GM19035 (cell line): ENCODE data around the gene RAPGEF4.
A peak's percentile ranks its signal among the peaks of the same experiment; 100 is the strongest.

ENCODE experiments used
- ATAC-seq: cut with Tn5 transposase; IDR thresholded peaks from one replicate; pipeline ENCODE4 v1.9.1; 2021; ENCODE audit not compliant: unreplicated experiment

RAPGEF4 gene

DNA sequence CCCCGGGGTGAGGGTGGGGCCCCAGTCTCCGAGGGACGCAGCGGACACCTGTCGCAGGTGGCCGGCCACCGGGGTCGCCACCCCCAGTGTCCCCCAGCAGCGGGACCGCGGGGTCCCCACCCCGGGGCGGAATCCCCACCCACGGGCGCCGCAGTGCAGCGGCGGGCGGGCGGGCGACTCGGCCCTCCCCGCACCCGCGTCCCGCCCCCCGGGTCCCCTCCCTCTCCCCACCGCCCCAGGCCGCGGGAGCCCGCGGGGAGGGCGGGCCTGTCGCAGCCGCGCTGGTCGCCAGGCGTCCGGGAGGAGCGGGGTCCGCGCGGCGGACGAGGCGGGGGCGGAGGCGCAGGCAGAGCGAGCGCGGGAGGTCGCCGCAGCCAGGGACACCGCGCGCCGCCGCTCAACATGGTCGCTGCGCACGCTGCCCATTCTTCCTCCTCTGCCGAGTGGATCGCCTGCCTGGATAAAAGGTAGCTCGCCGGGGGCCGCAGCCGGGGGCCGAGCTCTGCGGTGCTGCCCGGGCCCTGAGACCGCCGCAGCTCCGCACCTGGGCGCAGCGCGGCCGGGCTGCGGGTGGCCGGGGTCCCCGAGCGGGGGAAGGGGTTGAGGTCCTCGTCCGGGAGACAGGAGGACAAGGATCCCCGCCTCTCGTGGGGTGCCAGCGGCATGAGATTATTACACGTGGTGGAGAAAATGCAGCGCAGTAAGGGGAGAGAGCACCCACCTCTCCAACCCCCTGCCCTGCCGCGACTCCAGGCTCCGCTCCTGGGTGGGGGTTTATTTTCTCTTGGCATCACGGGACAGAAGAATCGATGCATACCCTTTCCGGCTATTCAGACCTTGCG lies at the start of gene RAPGEF4:
Gene RAPGEF4 (plus strand): TSS at position 264 of the 842 bp plus-strand sequence. CDS start 139 bp downstream, at position 403.
- no peak for ATAC-seq

DNA sequence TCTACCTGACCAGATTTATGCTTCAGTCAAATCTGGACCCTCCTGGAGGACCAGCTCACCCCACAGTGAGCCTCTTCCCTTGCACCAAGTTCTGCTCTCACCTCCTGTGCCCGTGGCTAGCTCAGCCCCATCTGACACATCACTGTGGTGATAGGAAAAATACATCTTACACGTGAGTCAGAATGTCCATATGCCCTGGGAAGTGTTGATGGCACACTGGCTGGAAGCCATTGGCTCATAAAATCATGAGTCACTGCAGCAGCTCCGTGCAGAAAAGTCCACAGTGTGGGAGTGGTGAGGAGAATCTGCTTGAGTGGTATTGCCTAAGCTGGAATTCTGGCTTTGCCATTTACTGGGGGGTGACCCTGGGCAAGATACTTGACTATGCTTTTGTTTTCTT lies 42.6 kb upstream of the RAPGEF4 start:
- ATAC-seq, result no peak

- ATAC-seq, result no peak
Observed at GRCh38 chr2:172693529-172694455, 41.9 kb upstream of the RAPGEF4 start.

- ATAC-seq, result no peak
Observed at GRCh38 chr2:172697296-172697695, 38.3 kb upstream of the RAPGEF4 start.

DNA sequence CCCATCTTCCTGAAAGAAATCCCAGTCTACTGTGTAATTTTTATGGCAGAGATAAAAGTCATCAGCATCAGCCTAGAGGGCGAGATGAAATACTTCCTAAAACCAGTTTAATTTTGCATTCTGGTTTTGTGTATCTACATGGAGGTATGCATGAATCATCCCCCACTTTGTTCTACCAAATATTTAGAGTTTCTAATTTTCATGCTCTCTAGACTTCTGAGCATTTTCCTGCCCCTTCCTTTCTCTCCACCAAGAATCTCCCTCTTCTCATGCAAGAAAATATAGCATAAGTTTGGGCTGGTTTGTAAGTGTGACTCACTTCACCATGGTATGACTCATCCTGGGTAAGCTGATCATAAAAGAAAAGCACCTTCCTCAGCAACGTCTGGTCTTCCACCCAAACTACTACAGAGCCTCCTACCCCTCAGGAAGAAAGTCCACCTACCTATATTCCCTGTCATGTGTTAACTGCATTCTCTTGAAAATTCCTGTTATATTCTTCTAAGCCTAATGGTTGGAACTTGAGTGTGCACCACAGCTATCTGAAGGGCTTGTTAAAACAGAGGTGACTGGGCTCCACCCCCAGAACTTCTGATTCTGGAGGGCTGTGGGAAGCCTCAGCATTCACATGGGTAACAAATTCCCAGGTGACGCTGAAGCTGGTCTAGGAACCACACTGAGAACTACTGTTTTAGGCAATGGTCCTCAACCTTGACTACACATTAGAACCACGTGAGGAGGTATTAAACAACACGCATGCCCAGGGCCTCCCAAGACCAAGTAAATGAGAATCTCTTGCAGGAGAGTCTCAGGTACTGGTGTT lies 37.4 kb upstream of the RAPGEF4 start:
- ATAC-seq, result peak; percentile 91

DNA sequence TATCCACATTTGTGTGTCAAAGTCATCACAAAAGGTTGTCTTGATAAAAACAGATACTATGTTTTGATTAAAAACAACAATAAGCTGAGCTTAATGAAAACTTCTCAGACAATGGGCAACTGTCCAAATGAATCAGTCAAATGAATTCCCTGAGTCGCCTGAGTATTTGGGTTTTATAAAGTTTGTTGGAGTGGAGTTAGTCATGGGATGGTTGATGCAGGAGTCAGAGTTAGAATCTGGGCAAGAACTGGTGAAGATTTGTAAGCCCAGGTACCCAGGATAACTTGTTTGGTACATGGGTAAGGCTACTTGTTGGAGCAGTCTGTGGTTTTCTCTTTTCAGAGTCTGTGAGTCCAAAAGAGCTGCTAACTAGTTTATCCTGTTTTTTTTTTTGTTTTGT lies 34.4 kb upstream of the RAPGEF4 start:
- no peak for ATAC-seq

DNA sequence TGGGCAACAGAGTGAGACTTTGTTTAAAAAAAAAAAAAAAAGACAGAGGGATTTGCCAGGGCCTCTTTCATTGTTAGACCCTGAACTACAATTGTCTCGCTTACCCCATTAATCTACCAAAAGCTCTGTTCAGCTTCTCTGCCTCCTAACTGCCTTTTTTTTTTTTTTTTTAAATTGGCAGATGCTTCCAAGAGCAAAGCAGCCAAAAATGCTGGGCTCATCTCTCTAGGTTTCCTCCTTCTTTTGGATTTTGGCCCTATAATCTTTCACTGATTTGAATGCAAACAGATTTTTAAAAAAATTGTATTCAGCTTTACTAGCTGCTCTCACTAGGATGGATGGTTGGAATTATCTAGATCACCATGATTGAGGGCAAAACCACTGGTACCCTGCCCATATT lies 33.2 kb upstream of the RAPGEF4 start:
- ATAC-seq, result no peak

GRCh38 chr2:172704072-172704936 lies 31.3 kb upstream of the RAPGEF4 start:
- no peak for ATAC-seq

DNA sequence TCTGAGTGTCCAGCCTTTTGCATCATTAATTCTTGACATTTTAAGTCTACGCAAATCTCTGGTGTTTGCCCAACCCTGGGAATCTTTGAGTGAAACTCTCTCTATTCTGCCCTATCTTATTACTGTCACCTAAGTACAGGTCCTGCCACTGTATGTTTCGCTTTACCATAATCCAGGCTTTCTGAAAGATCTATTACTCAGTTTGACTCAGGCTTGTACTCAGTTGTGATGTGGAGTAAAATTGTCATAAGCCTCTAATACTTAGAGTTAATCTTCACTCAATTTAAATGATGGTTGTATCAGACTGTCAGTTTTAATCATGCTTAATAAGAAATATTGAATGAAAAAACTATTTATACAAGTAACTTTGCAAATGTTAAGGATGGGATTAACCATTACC lies 30.3 kb upstream of the RAPGEF4 start:
- ATAC-seq, result no peak

DNA sequence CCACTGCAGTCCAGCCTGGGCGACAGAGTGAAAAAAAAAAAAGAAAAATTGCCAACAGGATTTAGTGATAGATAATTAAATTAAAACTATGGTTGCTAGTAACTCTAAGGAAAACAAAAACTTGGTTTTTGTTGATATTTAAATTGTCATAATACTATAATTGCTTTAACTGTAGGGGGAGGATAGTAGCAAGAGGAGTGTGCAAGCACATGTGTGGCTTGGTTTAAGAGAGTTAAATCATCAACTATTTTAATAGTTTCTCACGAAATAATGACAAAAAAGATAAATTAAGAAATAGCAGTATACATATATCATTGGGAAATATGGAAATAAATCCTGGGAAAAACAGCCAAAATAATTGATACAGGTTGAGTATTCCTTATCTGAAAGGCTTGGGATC lies 27.4 kb upstream of the RAPGEF4 start:
- no peak for ATAC-seq

- ATAC-seq, result no peak
Observed at GRCh38 chr2:172709566-172710291, 25.9 kb upstream of the RAPGEF4 start.

GRCh38 chr2:172710584-172711047 lies 25.0 kb upstream of the RAPGEF4 start:
- ATAC-seq, result no peak

DNA sequence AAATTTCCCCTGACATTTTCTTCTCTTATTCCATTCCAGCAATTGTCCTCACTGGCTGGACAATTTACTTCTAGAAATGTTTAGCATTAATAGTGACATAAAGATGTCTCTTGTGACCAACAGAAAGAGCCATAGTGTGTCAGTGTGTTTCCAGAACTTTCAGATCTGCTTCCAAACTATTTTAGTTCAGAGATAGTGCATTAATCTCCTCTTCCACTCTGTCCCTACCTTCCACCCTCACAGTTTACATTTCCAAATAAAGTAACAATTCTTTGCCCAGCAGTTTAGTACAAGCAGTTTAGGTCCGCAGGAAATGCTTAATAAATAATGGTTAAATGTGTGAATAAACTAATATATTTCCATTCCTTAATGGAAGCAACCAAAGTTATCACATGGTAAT lies 24.5 kb upstream of the RAPGEF4 start:
- ATAC-seq, result no peak

DNA sequence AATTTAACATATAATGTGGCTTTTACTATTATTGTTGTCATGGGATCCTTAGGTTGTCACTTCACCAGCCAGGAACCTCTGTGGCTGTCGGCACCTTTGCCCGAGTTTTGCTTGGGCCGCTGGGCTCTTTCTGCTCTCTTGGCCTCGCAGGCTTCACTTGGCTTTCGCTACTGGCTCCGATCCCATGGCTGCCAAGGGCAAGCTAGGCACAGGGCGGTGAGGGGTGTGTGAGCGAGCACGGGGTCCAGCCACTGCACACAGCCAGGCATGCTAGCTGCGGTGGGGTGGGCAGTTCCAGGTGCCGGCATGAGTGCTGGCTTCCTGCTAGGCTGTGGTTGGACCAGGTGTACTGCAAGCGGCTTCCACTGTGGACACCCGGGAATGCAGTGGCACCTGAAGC lies 23.4 kb upstream of the RAPGEF4 start:
- ATAC-seq, result no peak

GRCh38 chr2:172713365-172713875 lies 22.2 kb upstream of the RAPGEF4 start:
- no peak for ATAC-seq

DNA sequence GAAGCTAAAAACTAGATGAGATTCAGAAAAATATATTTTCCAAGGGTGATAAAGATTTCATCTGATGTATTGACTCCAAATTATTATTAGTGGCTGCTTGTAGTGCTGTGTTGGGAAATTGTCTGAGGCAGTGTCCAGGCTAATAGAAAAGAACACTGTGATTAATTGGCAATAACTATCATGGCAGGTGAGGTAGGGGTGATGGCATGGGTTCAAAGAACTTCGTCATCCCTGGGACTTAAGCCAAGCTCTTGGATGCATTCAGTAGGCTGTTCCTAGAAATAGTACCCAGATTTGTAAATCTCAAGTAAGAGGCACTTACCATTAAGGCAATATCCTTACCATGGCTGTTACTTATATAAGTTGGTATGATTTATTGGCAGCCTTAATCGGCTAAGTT lies 13.2 kb upstream of the RAPGEF4 start:
- ATAC-seq, result no peak

- ATAC-seq, result no peak
Observed at GRCh38 chr2:172723286-172723685, 12.4 kb upstream of the RAPGEF4 start.

GRCh38 chr2:172724724-172725123 lies 10.9 kb upstream of the RAPGEF4 start:
- ATAC-seq, result no peak

- ATAC-seq, result no peak
Observed at GRCh38 chr2:172725284-172725683, 10.4 kb upstream of the RAPGEF4 start.
